ENCODE measurements around the gene ANKRD63.

GRCh38 chr15:40322531-40323238 lies 39.8 kb upstream of the ANKRD63 start:
- no peak for TF ChIP-seq CTCF (IDR thresholded peaks at IDR 0.05)
- TF ChIP-seq POLR2A (IDR thresholded peaks at IDR 0.05) = no peak

Measured in lower leg skin (tissue), 3 donors.